Pancreas (tissue), 10 donors: Measurements from ENCODE around the gene TPSG1. TPM values are rescaled to one million over a fixed set of nuclear protein-coding genes. Genes with fewer than 3 reads are reported as not detected.

Experiments
- ATAC-seq, 4 donors: fragments of 200-7000 bp; cut with Tn5 transposase; one replicate each; pipeline versions ENCODE4 v1.8.0 to v1.9.1; 2020; ENCODE audit warnings: mild to moderate bottlenecking in 4 of 4, moderate library complexity in 4 of 4
- DNase-seq, 6 donors: peaks; one replicate each; pipeline ENCODE4 v3.0.0-alpha.2; 2020
- FAIRE-seq: peaks from 2 replicates; lab custom pipeline; 2012; peaks lifted over from hg19 to GRCh38; lab: Jason Lieb, UNC
- H3K27ac ChIP-seq, 4 donors: fragments of 200-600 bp; sonication (generic); 1 replicate in 3 of 4; 2 replicates in 1 of 4; pipeline versions ENCODE4 v1.5.0 to v1.8.0; 2020
- H3K27me3 ChIP-seq, 4 donors: fragments of 200-600 bp; one replicate each; pipeline ENCODE4 v1.8.0; 2021
- H3K36me3 ChIP-seq, 3 donors: fragments of 200-600 bp; sonication (generic) in 1 of 3; one replicate each; pipeline versions ENCODE4 v1.5.0 to v1.8.0; 2020 to 2021
- H3K4me1 ChIP-seq, 3 donors: fragments of 200-600 bp; one replicate each; pipeline ENCODE4 v1.8.0; 2021
- H3K4me3 ChIP-seq, 4 donors: fragments of 200-600 bp; sonication (generic) in 2 of 4; one replicate each; pipeline versions ENCODE4 v1.5.0 to v1.8.0; 2020 to 2021
- H3K9me3 ChIP-seq, 4 donors: fragments of 200-600 bp; one replicate each; pipeline ENCODE4 v1.8.0; 2021
- WGBS, 2 donors: extraction: QIAGEN DNeasy Blood & Tissue Kit; methylation state at CpG; one replicate each; pipeline ENCODE4 v1.1.7; 2013; 5-methylcytosine and 5-hydroxymethylcytosine counted together
- intact Hi-C, 3 donors: fragments of 100-400 bp; cut with DNase I; formaldehyde crosslinking; loops; one replicate each; pipeline versions ENCODE4 v1.11.1 to v1.14.2; 2022
- polyA plus RNA-seq, 2 donors: library from polyadenylated mRNA; stranded (reverse); fragments of 200-250 nt; gene quantifications; one replicate each; pipeline ENCODE4 v1.2.3, GENCODE V29; 2013
- total RNA-seq, 6 donors: library from RNA; stranded (reverse); fragmentation: NEBNext Ultra II Directional in 4 of 6; extraction: Animal tissue kit (Norgen Biotek cat#: 25700) in 4 of 6; gene quantifications; one replicate each; pipeline versions ENCODE4 v1.2.1 to v1.2.4, GENCODE V29; 2021 to 2023
- TF ChIP-seq, protein P1 (sequence below), 4 donors: fragments of 200-600 bp; sonication (generic) in 3 of 4; IDR thresholded peaks; one replicate each; pipeline versions ENCODE4 v1.5.0 to v1.8.0; 2021; ENCODE audit warnings: antibody characterized with exemption in 4 of 4
- donor health status: healthy with polysubstance abuse.
- donor health status: DM: no; HTN: no; CAD: no; lungs with moderate emphysema.
- donor health status: DM: no; HTN: no; CAD: no.
- donor health status: control.
- donor health status: control.
- donor health status: Bipolar disorder and iron deficiency.
- donor health status: DM: yes; HTN: yes; CAD: no.
- donor health status: DM: no; HTN: no; CAD: no.
- donor health status: DM: no; HTN: no; CAD: no.
- donor health status: DM: yes; HTN: yes; CAD: no.

The TPSG1 gene
- total and polyA plus RNA-seq, 8 donors: 0.12 to 0.26 TPM; not detected in 6

DNA sequence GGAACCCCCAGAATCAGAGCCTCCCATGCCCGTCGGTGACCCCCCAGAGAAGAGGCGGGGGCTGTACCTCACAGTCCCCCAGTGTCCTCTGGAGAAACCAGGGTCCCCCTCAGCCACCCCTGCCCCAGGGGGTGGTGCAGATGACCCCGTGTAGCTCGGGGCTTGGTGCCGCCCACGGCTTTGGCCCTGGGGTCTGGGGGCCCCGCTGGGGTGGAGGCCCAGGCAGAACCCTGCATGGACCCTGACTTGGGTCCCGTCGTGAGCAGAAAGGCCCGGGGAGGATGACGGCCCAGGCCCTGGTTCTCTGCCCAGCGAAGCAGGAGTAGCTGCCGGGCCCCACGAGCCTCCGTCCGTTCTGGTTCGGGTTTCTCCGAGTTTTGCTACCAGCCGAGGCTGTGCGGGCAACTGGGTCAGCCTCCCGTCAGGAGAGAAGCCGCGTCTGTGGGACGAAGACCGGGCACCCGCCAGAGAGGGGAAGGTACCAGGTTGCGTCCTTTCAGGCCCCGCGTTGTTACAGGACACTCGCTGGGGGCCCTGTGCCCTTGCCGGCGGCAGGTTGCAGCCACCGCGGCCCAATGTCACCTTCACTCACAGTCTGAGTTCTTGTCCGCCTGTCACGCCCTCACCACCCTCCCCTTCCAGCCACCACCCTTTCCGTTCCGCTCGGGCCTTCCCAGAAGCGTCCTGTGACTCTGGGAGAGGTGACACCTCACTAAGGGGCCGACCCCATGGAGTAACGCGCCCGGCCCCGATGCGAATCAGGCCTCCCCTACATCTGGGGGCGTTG, 4.0 kb downstream of the TPSG1 start:
- 73 to 83% methylated on average over 46 to 48 of the region's 48 CpGs for WGBS, 2 donors
- DNase-seq (no peak), ATAC-seq (no peak), FAIRE-seq (no peak)
- TF ChIP-seq, protein P1, sequence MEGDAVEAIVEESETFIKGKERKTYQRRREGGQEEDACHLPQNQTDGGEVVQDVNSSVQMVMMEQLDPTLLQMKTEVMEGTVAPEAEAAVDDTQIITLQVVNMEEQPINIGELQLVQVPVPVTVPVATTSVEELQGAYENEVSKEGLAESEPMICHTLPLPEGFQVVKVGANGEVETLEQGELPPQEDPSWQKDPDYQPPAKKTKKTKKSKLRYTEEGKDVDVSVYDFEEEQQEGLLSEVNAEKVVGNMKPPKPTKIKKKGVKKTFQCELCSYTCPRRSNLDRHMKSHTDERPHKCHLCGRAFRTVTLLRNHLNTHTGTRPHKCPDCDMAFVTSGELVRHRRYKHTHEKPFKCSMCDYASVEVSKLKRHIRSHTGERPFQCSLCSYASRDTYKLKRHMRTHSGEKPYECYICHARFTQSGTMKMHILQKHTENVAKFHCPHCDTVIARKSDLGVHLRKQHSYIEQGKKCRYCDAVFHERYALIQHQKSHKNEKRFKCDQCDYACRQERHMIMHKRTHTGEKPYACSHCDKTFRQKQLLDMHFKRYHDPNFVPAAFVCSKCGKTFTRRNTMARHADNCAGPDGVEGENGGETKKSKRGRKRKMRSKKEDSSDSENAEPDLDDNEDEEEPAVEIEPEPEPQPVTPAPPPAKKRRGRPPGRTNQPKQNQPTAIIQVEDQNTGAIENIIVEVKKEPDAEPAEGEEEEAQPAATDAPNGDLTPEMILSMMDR (IDR thresholded peaks at IDR 0.05): no peak
- no peaks in the 10 kb centered on the region for H3K27me3 ChIP-seq
- H3K4me3 ChIP-seq: no peak overlapping the region
- intact Hi-C loops: no loop called here
- no peaks in the 10 kb centered on the region for H3K36me3 ChIP-seq
- H3K9me3 ChIP-seq: no peaks in the 10 kb centered on the region
- H3K4me1 ChIP-seq: no peaks in the 10 kb centered on the region
- no peak overlapping the region for H3K27ac ChIP-seq

DNA sequence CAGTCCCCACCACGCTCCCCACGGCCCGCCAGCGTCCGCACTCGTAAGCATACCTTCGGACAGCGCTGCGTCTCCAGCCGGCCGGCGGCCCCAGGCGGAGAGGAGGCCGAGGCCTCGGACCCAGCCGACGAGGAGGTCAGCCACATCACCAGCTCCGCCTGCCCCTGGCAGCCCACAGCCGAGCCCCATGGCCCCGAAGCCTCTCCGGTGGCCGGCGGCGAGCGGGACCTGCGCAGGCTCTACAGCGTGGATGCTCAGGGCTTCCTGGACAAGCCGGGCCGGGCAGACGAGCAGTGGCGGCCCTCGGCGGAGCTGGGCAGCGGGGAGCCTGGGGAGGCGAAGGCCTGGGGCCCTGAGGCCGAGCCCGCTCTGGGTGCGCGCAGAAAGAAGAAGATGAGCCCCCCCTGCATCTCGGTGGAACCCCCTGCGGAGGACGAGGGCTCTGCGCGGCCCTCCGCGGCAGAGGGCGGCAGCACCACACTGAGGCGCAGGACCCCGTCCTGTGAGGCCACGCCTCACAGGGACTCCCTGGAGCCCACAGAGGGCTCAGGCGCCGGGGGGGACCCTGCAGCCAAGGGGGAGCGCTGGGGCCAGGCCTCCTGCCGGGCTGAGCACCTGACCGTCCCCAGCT, 4.9 kb downstream of the TPSG1 start:
- WGBS, 2 donors: 76 to 84% methylated on average over 39 to 55 of the region's 55 CpGs
- Histone ChIP-seq H3K4me3 (no peak overlapping the region), H3K36me3 (no peaks in the 10 kb centered on the region), H3K27ac (no peak overlapping the region), H3K9me3 (no peaks in the 10 kb centered on the region), H3K27me3 (no peaks in the 10 kb centered on the region), H3K4me1 (no peaks in the 10 kb centered on the region)
- intact Hi-C loops: no loop called here
- TF ChIP-seq, protein P1 (IDR thresholded peaks at IDR 0.05): no peak
- ATAC-seq (no peak), FAIRE-seq (no peak), DNase-seq (no peak)

DNA sequence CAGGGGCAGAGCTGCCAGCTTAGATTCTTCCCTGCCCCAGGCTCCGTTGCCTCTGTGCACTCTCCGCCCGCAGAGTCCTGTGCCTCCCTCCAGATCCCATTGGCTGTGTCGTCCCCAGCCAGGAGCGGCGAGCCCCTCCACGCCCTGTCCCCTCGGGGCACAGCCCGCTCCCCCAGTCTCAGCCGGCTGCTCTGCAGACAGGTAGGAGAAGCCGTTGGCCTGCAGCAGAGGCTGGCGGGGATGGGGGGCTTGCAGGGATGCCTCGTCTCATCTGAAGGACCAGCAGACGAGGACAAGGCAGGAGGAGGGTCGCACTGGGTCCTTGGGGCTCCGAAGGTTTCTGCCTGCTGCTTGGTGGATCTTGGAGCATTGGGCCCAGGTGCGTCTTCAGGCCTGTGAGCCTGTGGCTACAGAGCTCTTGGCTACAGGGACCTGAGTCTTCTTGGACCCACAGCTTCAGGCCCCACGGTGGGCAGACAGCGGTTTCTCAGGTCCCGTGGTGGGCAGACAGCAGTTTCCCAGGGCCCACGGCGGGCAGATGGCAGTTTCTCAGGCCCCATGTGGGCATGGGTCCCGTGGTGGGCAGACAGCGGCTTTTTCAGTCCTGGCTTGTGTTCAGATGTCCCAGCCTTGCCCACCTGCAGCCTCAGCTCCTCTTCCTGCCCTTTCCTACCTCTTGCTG, 6.0 kb downstream of the TPSG1 start:
- no peak for ATAC-seq
- no peak for FAIRE-seq
- Histone ChIP-seq H3K36me3 (no peaks in the 10 kb centered on the region), H3K27ac (no peak overlapping the region), H3K4me1 (no peaks in the 10 kb centered on the region), H3K27me3 (no peaks in the 10 kb centered on the region), H3K4me3 (no peak overlapping the region), H3K9me3 (no peaks in the 10 kb centered on the region)
- 60 to 75% methylated on average over 24 of the region's 24 CpGs for WGBS, 2 donors
- no peak for DNase-seq
- intact Hi-C loops: no loop called here
- TF ChIP-seq, protein P1 (IDR thresholded peaks at IDR 0.05): no peak

DNA sequence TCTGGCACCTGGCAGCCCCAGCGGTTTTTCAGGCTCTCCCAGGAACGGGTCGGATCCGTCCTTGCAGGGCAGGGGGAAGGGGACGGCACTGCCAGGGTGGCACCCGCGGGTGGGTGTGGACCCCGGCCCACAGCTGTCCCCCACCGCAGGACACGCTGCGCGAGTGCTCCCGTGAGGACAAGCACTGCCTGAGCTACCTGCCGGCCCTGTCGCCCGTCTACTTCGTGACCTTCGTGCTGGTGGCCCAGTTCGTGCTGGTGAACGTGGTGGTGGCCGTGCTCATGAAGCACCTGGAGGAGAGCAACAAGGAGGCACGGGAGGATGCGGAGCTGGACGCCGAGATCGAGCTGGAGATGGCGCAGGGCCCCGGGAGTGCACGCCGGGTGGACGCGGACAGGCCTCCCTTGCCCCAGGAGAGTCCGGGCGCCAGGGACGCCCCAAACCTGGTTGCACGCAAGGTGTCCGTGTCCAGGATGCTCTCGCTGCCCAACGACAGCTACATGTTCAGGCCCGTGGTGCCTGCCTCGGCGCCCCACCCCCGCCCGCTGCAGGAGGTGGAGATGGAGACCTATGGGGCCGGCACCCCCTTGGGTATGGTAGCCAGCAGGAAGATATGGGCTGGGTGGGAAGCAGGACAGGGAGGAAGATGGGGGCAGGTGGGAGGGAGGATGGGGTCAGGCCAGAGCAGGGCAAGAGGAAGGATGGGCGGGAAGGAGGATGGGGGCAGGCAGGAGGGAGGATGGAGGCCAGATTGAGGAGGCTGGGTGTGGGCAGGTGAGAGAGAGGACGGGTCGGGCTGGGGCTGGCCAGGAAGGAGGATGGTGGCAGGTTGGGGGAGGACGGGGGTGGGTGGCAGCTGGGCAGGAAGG, 6.8 kb downstream of the TPSG1 start:
- no peaks in the 10 kb centered on the region for H3K27me3 ChIP-seq
- WGBS, 2 donors: 69 to 82% methylated on average over 46 to 49 of the region's 49 CpGs
- H3K9me3 ChIP-seq: no peaks in the 10 kb centered on the region
- no peaks in the 10 kb centered on the region for H3K4me1 ChIP-seq
- TF ChIP-seq, protein P1 (IDR thresholded peaks at IDR 0.05): no peak
- intact Hi-C loops: no loop called here
- FAIRE-seq (no peak), DNase-seq (no peak), ATAC-seq (no peak)
- H3K36me3 ChIP-seq: no peaks in the 10 kb centered on the region
- H3K4me3 ChIP-seq: no peak overlapping the region
- H3K27ac ChIP-seq: no peak overlapping the region
